HepG2 (cell line): ENCODE measurements around the gene SAP25.

Experiments used
- MXI1 ChIP-seq: IDR thresholded peaks from 3 replicates; pipeline ENCODE4 v1.6.1; 2012; ENCODE audit warnings: low read depth, low read length, inconsistent platforms, borderline replicate concordance
- POLR2AphosphoS5 ChIP-seq: IDR thresholded peaks from 2 replicates; pipeline ENCODE4 v1.6.1; 2012; ENCODE audit warnings: low read depth, low read length
- RFX5 ChIP-seq: IDR thresholded peaks from 2 replicates; pipeline ENCODE4 v1.6.1; 2011; ENCODE audit warnings: low read depth, low read length, improper control_type of control experiment
- TEAD3 ChIP-seq: optimal IDR thresholded peaks from 2 replicates; pipeline ENCODE3; 2016; ENCODE audit warnings: borderline replicate concordance
- TMF1 ChIP-seq: sonication (generic); formaldehyde crosslinking; IDR thresholded peaks from 2 replicates; pipeline ENCODE4 v1.8.1; 2022; ENCODE audit warnings: low read depth, missing genetic modification reagents
- ZKSCAN1 ChIP-seq: fragments of 150-350 bp; IDR thresholded peaks from 2 replicates; pipeline ENCODE4 v1.6.1; 2014; ENCODE audit warnings: low read length
- ZNF232 ChIP-seq: sonication (generic); formaldehyde crosslinking; IDR thresholded peaks from 2 replicates; pipeline ENCODE4 v1.4.0; 2020; ENCODE audit warnings: missing genetic modification reagents, borderline replicate concordance
- ZNF326 ChIP-seq: sonication (generic); formaldehyde crosslinking; IDR thresholded peaks from 2 replicates; pipeline ENCODE4 v1.4.0; 2020; ENCODE audit warnings: missing genetic modification reagents, borderline replicate concordance
- ZNF660 ChIP-seq: sonication (generic); formaldehyde crosslinking; IDR thresholded peaks from 2 replicates; pipeline ENCODE4 v1.5.1; 2020; ENCODE audit warnings: mild to moderate bottlenecking, low read depth, missing genetic modification reagents, borderline replicate concordance
- ZNF776 ChIP-seq: sonication (generic); formaldehyde crosslinking; IDR thresholded peaks from 2 replicates; pipeline ENCODE4 v1.4.0; 2020; ENCODE audit warnings: mild to moderate bottlenecking, missing genetic modification reagents

DNA sequence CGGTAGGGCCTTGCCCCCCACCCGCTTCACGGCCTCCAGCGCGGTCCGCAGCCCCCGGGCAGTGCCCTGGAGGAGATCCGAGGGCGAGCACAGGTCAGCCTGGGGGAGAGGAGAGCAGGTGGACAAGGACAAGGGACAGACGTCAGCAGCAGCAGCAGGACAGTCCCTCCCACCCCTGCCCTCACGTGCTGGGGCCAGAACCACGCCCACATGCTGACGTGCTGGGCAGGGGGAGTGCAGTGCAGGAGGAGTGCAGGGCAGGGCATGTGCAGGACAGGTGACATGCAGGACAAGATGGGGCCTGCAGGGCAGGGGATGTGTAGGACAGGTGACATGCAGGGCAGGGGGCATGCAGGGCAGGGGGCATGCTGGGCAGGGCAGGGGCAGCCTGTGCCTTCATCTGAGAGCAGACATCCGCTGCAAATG is 1.5 kb upstream of the SAP25 start:
- TF ChIP-seq TMF1 (no peak), MXI1 (no peak), RFX5 (no peak), POLR2AphosphoS5 (no peak), ZKSCAN1 (no peak), TEAD3 (CRISPR knock-in tag) (no peak), ZNF232 (no peak), ZNF660 (CRISPR knock-in tag) (no peak), ZNF326 (CRISPR knock-in tag) (no peak), ZNF776 (no peak)
